Lower leg skin (tissue), 3 donors: Measurements from ENCODE around the gene NTPCR.

Experiments used
- CTCF ChIP-seq, 3 donors: fragments of 450-650 bp; IDR thresholded peaks; one replicate each; pipeline ENCODE4 v1.5.1; 2016; ENCODE audit warnings: antibody characterized with exemption in 3 of 3, mild to moderate bottlenecking in 3 of 3, moderate library complexity in 2 of 3
- POLR2A ChIP-seq, 2 donors: fragments of 450-650 bp; IDR thresholded peaks; one replicate each; pipeline ENCODE4 v1.6.1; 2016 to 2017; ENCODE audit warnings: antibody characterized with exemption in 2 of 2, mild to moderate bottlenecking in 1 of 2, moderate library complexity in 1 of 2

GRCh38 chr1:232962761-232963745 lies 12.6 kb downstream of the NTPCR start:
- TF ChIP-seq POLR2A (IDR thresholded peaks at IDR 0.05) (no peak), CTCF (IDR thresholded peaks at IDR 0.05) (no peak)
